ENCODE data around the gene MORC1.

MORC1 gene

DNA sequence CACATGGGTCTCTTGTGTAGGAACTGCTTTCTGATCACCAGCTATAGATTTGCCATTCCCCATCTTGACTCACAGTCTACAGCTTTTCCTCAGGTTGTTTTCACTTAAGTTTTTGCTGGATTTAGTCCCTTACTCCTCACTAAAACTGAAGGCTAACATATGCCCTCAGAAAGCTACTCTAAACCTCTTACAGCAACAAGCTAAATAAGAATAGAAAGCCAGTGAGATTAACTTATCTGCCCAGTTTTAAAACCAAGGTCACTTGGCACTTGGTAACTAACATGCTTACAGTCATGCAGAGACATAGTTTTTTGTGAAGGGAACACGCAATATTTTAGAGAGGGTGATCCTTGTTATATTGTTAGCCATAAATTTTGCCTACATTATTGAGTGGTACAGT is 164.2 kb downstream of the MORC1 start, which contains the start of gene GUCA1C:
GUCA1C (minus strand) TSS at position 180 of the 400 bp plus-strand sequence; CDS start at position 63, 117 bp downstream.
- Mint-ChIP-seq H3K4me1 (ENCODE audit: low read depth) (no peaks in the 10 kb centered on the region), H3K9me3 (no peaks in the 10 kb centered on the region), H3K27ac (no peak within 1 kb of the TSS), H3K4me3 (no peak within 1 kb of the TSS), H3K36me3 (ENCODE audit: low read depth) (no peaks in the 10 kb centered on the region), H3K27me3 (peaks cover 18% of the 10 kb centered on the region)
- no peak for DNase-seq

DNA sequence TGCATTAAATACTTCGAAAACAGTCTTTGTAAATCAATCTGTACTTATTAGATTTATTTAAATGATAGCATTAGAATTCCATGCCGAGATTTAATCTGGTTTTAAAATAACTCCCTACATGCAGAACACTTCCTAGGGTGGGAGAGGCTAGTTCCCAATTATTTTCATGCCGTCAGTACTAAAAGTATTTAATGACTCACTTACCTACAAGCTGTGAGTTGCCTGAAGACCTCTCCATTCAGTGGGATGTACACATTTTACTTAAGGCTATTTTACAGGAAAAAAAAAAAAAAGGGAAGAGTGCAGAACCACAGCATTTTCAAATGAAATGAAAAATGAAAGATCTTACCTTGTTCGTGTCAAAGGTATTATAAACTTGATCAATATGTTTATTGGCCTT is 164.7 kb downstream of the MORC1 start:
- no peaks in the 10 kb centered on the region for H3K9me3 Mint-ChIP-seq
- no peak overlapping the region for H3K4me3 Mint-ChIP-seq
- no peak overlapping the region for H3K27ac Mint-ChIP-seq
- DNase-seq: no peak
- no peaks in the 10 kb centered on the region for H3K4me1 Mint-ChIP-seq (ENCODE audit: low read depth)
- H3K27me3 Mint-ChIP-seq: peaks cover 22% of the 10 kb centered on the region
- H3K36me3 Mint-ChIP-seq (ENCODE audit: low read depth): no peaks in the 10 kb centered on the region

DNA sequence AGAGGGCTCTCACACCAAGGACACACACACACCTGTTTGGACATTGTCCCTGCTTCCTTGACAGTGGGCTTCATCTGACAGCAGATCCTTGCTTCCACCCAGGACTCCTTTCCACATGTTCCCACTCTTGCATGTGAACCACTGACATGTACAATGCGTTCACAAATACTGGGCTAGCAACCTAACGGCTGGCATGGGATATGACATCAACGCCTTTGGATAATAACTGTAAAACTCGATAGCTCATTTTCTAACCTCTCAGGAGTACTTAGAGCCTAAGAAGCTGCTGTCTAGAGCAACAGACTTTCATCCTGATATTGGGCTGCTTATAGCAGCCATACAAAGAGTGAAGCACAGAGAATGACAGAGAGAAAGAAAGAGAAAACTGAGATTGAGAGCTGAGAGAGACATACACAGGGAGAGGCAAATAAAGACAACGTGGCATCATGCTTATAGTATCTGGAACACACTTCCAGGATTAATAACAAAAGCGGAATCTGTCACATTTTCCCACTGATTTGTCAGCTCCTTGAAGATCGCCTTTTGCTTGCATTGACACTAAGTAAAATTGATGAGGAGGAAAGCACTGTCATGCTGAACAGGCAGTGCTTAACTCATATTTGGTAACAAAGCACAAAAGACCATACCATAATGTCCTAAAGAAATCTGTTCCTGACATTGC is 166.0 kb downstream of the MORC1 start:
- DNase-seq: no peak
- Mint-ChIP-seq H3K27me3 (peaks cover 25% of the 10 kb centered on the region), H3K4me1 (ENCODE audit: low read depth) (no peaks in the 10 kb centered on the region), H3K27ac (no peak overlapping the region), H3K4me3 (no peak overlapping the region), H3K36me3 (ENCODE audit: low read depth) (no peaks in the 10 kb centered on the region), H3K9me3 (no peaks in the 10 kb centered on the region)

DNA sequence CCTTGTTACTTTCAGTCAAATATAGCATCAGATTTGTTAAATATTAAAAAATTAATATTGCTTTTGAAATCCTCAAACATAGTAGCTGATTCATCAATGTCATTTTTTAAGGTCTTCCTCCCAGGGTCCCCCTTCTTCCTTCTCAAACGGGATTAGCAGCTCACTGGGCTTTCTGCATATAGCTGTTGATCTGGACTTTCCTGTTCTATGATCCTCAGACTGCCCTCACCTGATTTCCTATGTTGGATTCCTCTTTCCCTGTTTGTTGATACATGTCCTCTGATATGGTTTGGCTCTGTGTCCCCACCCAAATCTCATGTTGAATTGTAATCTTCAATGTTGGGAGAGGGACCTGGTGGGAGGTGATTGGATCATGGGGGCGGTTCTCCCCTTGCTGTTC is 170.1 kb downstream of the MORC1 start:
- Mint-ChIP-seq H3K4me3 (no peak overlapping the region), H3K4me1 (ENCODE audit: low read depth) (peaks cover 6% of the 10 kb centered on the region), H3K36me3 (ENCODE audit: low read depth) (no peaks in the 10 kb centered on the region), H3K9me3 (no peaks in the 10 kb centered on the region), H3K27me3 (peaks cover 19% of the 10 kb centered on the region), H3K27ac (no peak overlapping the region)
- no peak for DNase-seq

DNA sequence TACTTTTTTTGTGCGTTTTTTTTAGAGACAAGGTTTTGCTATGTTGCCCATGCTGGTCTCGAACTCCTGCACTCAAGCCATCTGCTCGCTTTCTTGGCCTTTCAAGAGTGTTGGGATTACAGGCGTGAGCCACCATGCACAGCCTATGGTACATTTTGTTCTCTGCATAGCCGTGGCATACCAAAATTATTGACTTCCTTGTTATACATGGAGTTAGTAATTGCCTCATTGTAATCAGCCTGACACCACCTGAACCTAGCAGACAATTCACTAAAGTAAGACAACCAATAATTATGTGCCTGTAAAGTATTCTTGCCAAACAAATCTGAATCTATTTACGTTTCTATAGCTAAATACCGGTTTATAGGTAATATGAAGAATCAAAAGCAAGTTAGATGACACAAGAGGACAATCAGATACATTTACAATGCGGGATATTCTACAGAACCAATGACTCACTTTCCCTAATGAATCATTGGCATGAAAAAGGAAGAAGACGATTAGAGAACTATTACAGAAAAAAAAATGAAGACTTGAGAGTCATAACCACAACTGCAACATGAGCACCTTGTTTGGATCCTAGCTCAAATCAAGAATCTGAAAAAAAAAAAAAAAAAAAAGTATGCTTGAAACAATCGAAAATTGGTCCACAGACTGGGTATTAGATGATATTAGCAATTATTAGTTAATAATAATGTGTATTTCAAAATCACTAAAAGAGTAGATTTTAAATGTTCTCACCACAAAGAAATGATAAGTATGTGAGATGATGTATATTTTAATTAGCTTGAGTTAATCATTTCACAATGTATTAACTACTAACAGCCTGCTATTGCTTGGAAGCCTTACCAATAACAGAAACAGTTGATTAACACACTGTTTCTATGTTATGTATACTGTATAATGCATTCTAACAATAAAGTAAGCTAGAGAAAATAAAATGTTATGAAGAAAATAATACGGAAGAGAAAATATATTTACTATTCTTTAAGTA is 171.3 kb downstream of the MORC1 start:
- Mint-ChIP-seq H3K27me3 (peaks cover 19% of the 10 kb centered on the region), H3K27ac (no peak overlapping the region), H3K9me3 (no peaks in the 10 kb centered on the region), H3K36me3 (ENCODE audit: low read depth) (no peaks in the 10 kb centered on the region), H3K4me3 (no peak overlapping the region), H3K4me1 (ENCODE audit: low read depth) (peaks cover 6% of the 10 kb centered on the region)
- no peak for DNase-seq

DNA sequence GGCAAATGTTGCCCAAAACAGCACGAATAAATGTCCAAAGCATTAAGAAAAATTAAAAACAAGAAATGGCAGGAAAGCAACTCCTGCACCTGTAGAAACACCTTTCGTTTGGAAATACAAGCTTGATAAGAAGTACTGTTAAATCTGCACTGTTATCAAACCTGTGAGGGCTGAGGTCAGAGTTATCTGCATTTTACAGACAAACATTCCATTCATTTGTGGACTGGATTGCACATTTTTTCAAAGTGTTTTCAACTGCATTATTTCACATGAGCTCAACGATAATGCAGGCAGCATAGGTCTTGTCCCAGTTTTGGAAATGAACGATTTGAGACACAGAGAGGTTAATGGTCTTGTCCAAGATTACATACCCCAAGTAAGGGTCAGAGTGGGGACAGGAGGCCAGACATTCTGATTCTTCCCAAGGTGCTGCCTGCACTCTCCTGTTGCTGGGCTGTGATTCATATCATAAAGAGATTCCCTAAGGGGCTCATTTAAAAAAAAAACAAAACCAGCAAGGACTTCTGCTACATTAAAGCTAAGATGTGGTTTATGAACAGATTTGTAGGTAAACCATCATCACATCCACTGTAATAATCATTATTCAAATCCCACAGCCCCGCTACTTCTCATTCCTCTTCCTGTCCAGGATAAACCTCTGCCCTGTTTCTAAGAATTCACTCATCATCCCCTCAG is 177.2 kb downstream of the MORC1 start:
- Mint-ChIP-seq H3K36me3 (ENCODE audit: low read depth) (no peaks in the 10 kb centered on the region), H3K27ac (no peak overlapping the region), H3K27me3 (no peaks in the 10 kb centered on the region), H3K4me3 (no peak overlapping the region), H3K4me1 (ENCODE audit: low read depth) (no peaks in the 10 kb centered on the region), H3K9me3 (no peaks in the 10 kb centered on the region)
- no peak for DNase-seq

DNA sequence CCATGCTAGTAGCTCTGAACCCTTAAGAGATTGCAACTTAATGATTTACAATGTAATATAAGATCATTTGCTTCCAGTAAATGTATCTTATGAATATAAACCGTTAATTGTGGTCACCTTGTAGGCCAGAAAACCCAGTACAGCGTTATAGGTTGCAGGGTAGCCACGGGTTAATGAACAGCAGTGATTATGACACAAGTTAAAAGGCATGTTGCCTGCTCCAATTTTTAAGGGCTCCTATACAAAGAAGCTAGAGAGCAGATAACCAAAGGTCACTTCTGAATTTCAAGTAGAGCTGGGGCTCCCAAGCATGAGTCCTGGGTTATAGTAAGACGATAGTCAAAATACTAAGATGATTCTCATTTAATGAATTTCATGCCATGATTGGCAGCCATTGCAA is 177.8 kb downstream of the MORC1 start:
- Mint-ChIP-seq H3K9me3 (no peaks in the 10 kb centered on the region), H3K4me3 (no peak overlapping the region), H3K27me3 (no peaks in the 10 kb centered on the region), H3K4me1 (ENCODE audit: low read depth) (no peaks in the 10 kb centered on the region), H3K27ac (no peak overlapping the region), H3K36me3 (ENCODE audit: low read depth) (no peaks in the 10 kb centered on the region)
- no peak for DNase-seq

DNA sequence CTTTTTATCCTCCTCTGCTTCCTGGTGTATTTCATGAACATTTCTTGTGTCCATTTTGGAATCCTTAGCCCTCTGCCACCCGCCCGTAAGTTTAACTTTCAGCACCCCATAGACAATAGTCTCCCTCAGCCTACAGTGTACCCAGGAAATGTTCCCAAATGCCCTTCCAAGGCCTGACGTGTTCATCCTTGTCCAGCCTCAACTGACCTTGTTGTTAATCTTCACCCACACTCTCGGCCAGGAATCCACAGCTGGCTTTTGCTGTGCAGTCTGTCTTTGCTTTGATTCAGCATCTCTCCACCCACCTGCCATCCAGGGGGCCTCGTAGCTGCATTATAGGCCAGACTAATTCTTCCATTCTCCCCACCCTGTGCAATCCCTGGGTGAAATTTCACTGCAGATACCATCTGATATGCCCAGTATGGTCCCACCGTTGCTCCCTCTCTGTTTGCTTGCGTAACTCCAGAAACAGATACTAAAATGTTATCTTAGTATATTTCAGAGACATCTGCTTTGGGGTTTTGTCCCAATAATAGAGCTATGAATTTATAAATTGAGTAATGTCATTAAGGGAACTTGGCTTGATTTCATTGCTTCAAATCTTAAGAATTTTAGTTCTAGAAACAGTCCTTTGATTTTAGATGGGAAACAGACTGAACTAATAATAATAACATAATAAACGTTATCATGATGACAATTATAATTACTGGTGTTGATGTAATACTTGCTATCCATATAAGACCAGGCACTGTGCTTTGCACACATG is 180.8 kb downstream of the MORC1 start:
- Mint-ChIP-seq H3K4me1 (ENCODE audit: low read depth) (no peaks in the 10 kb centered on the region), H3K27me3 (peaks cover 2% of the 10 kb centered on the region), H3K27ac (no peak overlapping the region), H3K36me3 (ENCODE audit: low read depth) (no peaks in the 10 kb centered on the region), H3K9me3 (no peaks in the 10 kb centered on the region), H3K4me3 (no peak overlapping the region)
- DNase-seq: no peak

DNA sequence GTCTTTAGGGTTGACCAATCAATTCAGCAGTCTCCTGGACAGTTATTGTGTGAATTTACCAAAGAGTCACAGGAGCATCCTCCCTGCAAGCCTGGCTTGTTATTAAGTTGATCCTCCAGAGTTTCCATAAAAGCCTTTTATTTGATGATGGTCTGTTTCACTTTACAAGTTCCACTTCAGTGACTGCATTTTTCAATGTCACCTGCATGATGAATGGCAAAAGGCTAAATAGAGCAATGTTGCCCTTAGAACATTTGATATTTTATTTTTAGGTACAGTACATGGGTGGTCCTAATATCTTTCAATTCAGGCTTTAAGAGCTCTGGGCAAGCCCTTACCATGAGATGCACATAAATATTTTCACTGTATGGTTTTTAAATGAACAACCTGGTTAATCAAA is 186.9 kb downstream of the MORC1 start:
- H3K4me1 Mint-ChIP-seq (ENCODE audit: low read depth): no peaks in the 10 kb centered on the region
- no peak overlapping the region for H3K27ac Mint-ChIP-seq
- DNase-seq: no peak
- H3K4me3 Mint-ChIP-seq: no peak overlapping the region
- peaks cover 26% of the 10 kb centered on the region for H3K27me3 Mint-ChIP-seq
- no peaks in the 10 kb centered on the region for H3K36me3 Mint-ChIP-seq (ENCODE audit: low read depth)
- peaks cover 2% of the 10 kb centered on the region for H3K9me3 Mint-ChIP-seq

DNA sequence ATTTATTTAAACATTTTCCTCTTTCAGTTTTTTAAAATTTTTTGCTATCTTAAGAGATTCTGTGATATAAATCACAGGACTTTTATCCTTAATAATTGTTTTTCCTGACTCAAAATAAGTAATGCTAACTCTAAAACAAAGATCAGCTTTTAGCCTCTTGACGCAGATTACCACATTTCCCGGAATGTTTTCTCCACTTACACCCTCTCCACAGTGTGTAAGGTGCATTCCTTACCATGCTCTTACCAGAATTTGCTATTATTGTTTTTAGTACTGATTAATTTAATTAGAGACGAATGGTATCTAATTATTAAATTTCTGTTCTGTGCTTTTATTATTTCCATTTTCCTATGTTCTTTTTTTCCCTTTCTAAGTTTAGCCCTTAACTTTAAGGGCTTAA is 199.1 kb downstream of the MORC1 start:
- DNase-seq: no peak
- H3K27ac Mint-ChIP-seq: no peak overlapping the region
- peaks cover 11% of the 10 kb centered on the region for H3K4me1 Mint-ChIP-seq (ENCODE audit: low read depth)
- no peaks in the 10 kb centered on the region for H3K36me3 Mint-ChIP-seq (ENCODE audit: low read depth)
- H3K4me3 Mint-ChIP-seq: no peak overlapping the region
- no peaks in the 10 kb centered on the region for H3K9me3 Mint-ChIP-seq
- no peaks in the 10 kb centered on the region for H3K27me3 Mint-ChIP-seq

DNA sequence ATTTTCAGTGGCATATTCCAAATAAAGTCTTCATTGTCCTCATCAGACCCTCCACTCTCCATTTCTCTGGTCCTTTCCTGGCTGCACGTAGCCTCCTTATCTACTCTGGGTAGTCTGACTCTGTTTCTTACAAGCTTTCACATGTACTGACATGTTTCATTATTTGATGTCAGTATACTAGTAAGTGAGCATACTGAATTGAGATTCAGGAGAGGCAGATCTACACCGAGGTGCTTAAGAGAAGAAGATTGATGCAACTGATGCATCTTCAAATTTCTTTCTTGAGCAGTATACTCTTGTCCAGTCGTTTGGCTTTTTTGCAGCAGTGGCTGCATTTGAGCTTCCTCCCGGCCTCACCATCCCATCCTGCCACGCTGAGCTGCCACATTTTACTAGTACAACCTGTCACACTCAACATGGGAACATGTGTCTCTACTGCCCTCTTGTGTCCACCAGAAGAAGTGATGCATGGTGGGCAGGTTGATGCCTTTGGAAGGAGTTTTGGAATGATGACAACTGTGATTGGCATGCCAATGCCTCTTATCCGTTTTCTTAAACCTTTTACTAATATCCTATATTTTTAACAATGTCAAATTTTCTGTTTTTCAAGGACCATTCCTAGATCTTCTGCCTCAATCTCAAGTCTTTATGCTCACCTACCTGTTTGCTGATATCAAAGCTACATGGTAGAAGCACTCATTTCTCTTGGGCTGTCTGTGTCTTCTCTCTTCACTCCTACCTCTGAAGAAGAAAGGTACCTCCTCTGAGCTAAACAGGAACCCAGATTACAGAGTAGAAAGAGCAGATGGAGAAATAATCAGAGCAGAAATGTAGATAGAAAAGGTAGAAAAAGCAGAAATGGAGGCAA is 202.9 kb downstream of the MORC1 start:
- Mint-ChIP-seq H3K27ac (no peak overlapping the region), H3K36me3 (ENCODE audit: low read depth) (no peaks in the 10 kb centered on the region), H3K9me3 (no peaks in the 10 kb centered on the region), H3K4me3 (no peak overlapping the region), H3K27me3 (no peaks in the 10 kb centered on the region), H3K4me1 (ENCODE audit: low read depth) (peaks cover 14% of the 10 kb centered on the region)
- DNase-seq: peak; percentile 74

DNA sequence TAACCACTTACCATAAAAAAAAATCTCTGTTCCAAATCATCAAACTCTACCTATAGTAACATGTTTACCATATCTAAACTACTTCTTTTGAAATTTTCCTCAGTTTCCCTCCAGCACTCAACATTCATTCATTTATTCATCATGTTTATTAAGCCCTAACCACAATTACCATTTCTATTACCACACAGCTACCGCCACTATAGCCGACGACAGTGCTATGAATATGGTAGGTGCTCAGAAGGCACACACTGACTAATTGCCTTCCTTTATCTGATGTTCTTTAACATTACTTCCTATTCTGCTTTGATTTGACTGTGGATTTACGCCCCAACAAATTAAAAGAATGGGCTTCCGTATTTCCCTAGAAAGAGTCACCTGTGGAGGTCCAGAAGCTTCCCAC is 208.1 kb downstream of the MORC1 start:
- Mint-ChIP-seq H3K27me3 (no peaks in the 10 kb centered on the region), H3K4me1 (ENCODE audit: low read depth) (peaks cover 12% of the 10 kb centered on the region), H3K4me3 (no peak overlapping the region), H3K9me3 (no peaks in the 10 kb centered on the region), H3K27ac (no peak overlapping the region), H3K36me3 (ENCODE audit: low read depth) (no peaks in the 10 kb centered on the region)
- no peak for DNase-seq

Data from activated T-cell treated with anti-CD3 and anti-CD28 coated beads, Interleukin-2, amount 50 U/mL, for 24 hours (primary cell).